ENCODE results near the gene GHITM.
"Not testable (repeated sequence)": the region's sequence is repeated elsewhere in the genome, so short reads cannot be mapped to it uniquely, and the experiment has no call there.

GHITM gene

DNA sequence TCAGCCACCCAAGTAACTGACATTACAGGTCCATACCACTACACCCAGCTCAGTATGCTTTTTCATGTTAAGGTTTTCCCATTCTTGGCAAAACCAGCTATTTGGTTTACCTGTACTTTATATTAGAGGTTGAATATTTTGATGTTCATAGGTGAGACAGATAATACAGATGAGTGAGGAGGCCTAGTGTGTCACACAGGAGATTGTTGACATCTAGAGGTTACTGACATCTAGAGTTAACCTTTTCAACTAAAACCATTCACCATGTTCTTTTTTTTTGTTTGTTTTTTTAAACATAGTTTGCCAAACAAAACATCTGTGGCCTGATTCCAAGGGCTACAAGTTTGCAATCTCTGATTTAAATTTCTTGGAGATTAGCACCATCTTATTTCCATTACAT is 8.0 kb downstream of the GHITM start:
- no peak for DNase-seq (ENCODE audit: low read depth in 1 of 2, low spot score in 1 of 2)

DNA sequence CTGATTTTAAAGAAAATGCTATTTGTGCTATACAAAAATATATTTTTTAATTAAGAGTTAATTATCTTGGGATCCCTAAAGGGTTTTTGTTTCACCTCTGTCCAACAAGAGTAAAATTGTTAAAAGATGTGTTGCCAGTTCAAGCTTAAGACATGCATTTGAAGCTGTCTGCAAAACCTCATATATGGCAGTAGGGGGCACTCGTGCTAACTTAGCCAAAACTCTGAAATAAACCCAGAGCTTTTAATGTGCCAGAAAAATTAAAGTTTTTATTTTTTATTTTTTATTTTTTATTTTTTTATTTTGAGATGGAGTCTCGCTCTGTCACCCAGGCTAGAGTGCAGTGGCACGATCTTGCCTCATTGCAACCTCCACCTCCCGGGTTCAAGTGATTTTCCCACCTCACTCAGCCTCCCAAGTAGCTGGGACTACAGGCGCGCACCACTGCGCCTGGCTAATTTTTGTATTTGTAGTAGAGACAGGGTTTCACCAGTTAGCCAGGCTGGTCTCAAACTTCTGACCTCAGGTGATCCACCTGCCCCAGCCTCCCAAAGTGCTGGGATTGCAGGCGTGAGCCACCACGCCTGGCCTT is 8.8 kb downstream of the GHITM start:
- DNase-seq (ENCODE audit: low read depth in 1 of 2, low spot score in 1 of 2), result peak in 1 of 2 donors; percentile 6

GRCh38 chr10:84149854-84150253 is 10.5 kb downstream of the GHITM start:
- no peak for DNase-seq (ENCODE audit: low read depth in 1 of 2, low spot score in 1 of 2)

DNA sequence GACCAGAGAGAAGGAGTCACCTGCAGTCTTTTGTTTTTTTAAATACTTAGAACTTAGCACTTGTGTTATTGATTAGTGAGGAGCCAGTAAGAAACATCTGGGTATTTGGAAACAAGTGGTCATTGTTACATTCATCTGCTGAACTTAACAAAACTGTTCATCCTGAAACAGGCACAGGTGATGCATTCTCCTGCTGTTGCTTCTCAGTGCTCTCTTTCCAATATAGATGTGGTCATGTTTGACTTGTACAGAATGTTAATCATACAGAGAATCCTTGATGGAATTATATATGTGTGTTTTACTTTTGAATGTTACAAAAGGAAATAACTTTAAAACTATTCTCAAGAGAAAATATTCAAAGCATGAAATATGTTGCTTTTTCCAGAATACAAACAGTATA is 13.5 kb downstream of the GHITM start:
- DNase-seq (ENCODE audit: low read depth in 1 of 2, low spot score in 1 of 2), result no peak

- no peak for DNase-seq (ENCODE audit: low read depth in 1 of 2, low spot score in 1 of 2)
Observed at GRCh38 chr10:84155521-84155920, 16.2 kb downstream of the GHITM start.

DNA sequence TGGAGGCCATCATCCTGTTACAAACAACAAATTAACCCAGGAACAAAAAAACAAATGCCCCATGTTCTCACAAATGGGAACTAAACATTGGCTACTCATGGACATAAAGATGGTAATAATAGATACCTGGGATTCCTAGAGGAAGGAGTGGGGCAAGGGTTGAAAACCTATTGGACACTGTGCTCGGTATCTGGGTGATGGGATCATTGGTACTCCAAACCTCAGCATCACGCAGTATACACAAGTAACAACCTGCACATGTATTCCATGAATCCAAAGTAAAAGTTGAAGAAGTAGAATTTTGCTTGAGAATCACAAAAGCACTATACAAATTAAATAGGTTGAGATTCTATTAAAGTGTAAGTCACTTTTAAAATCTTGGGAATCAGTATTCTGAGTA is 16.7 kb downstream of the GHITM start:
- no peak for DNase-seq (ENCODE audit: low read depth in 1 of 2, low spot score in 1 of 2)

- DNase-seq (ENCODE audit: low read depth in 1 of 2, low spot score in 1 of 2), result peak in 1 of 2 donors; percentile 12
Observed at GRCh38 chr10:84156768-84157167, 17.5 kb downstream of the GHITM start.

DNA sequence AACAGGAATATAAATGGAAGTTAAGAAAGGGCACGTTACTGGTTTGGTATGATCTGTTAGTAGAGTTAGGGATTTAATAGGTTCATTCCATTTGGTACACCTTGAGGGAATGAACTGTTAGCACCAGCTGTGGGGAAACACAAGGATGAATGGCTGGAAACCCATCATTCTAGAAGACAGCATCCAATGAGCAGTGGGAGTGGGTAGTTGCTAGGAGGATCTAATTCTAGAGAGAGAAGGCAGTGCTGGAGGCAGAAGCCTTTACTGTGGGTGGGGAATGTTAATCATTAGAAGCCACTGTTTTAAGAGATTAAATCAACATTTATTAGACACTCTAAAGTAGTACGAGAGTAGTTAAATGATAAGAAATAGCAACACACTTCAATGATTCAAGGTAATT is 18.8 kb downstream of the GHITM start:
- no peak for DNase-seq (ENCODE audit: low read depth in 1 of 2, low spot score in 1 of 2)

GRCh38 chr10:84158550-84158949 is 19.2 kb downstream of the GHITM start:
- DNase-seq (ENCODE audit: low read depth in 1 of 2, low spot score in 1 of 2), result no peak

DNA sequence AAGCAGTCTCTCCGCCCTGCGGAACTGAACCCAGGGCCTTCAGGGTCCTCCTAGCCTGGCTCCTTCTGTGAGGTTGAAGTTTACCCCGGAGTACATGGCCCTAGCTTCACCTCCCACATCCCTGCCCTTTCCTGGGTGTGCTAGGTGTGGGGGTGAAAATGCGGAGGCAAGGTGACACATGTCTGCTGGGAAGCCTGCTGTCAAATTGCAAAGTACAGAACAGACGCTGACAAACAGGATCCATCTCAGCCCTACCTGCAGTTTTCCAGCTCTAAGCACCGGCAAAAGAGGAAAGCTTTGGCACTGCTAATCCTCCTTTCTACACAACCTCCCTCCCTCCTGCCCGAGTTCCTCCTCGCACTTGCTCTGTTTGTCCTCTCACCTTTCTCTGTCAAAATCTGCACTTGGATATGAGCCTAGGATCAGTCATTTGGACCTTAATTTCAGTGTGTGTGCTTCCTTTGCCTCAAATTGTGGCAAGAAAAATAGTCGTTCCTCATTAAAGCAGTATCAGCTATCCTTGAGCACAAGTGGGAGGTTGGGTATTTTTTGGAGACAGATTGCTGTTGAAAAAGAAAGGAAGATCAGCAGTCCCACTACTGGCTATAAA is 19.9 kb downstream of the GHITM start:
- DNase-seq (ENCODE audit: low read depth in 1 of 2, low spot score in 1 of 2), result no peak

DNA sequence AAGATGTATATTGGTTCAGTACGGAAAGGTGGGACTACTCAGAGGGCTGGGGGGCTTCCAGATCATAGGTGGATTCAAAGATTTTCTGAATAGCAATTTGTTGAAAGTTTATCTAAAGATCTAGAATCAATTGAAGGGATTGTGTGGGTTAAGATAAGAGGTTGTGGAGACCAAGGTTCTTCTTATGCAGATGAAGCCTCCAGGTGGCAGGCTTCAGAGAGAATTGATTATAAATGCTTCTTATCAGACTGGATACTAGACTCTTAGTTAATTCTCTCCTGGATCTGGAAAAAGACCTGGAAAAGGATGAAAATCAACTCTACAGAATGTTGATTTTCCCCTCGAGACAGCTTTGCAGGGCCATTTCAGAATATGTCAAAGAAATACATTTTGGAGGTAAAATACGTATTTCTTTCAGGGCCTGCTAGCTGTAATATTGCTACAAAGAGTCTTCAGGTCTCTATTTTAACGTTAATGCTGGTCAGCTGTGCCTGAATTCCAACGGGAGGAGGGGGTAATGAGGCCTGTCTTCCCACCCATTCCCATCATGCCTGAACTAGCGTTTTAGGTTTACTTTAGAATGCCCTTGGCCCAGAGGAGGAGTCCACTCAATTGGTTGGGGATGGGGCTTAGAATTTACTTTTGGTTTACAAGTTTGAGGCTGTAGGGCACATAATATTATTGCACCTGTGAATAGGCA is 21.5 kb downstream of the GHITM start:
- no peak for DNase-seq (ENCODE audit: low read depth in 1 of 2, low spot score in 1 of 2)

GRCh38 chr10:84163996-84164395 is 24.7 kb downstream of the GHITM start:
- DNase-seq (ENCODE audit: low read depth in 1 of 2, low spot score in 1 of 2), result no peak

DNA sequence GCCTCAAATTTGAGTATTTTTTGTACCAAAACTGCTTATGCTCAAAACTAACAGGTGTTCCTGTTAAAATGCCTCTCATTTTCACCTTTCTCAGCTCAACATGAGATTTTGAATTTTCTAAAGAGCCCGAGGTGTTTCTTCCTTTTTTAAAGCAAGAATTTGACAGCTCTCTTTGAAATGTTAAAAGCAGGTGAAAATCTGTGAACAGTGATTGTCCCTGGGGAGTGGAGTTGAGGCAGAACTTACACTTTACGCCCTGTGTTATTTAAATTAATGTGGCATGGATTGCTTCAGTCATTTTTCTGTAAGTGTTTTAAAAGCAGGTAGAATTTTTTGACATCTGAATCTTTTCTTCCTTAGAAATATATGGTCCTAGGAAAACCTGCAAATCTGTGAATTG is 25.1 kb downstream of the GHITM start:
- DNase-seq (ENCODE audit: low read depth in 1 of 2, low spot score in 1 of 2), result no peak

GRCh38 chr10:84166620-84167288 is 27.4 kb downstream of the GHITM start:
- DNase-seq (ENCODE audit: low read depth in 1 of 2, low spot score in 1 of 2), result no peak

GRCh38 chr10:84167289-84167653 is 28.0 kb downstream of the GHITM start:
- not testable (repeated sequence) for DNase-seq (ENCODE audit: low read depth in 1 of 2, low spot score in 1 of 2)

DNA sequence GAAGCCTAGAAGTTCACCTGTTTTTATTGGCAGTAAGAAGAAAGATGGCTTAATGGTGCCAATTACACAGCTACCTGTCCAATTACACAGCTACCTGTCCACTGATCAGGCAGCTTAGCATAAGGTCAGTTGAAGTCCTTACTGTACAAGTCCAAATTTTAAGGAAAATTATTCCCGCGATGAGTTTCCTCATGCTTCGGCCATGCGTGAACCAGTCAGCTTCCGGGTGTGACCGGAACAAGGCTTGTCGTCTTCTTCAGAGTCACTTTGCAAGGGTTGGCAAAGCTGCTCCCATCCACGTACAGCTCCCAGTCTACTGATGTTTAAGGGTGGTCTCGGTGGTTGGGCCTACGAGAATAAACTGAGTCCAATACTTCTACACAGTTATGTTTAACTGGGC is 29.1 kb downstream of the GHITM start:
- DNase-seq (ENCODE audit: low read depth in 1 of 2, low spot score in 1 of 2), result not testable (repeated sequence)

GRCh38 chr10:84171237-84171636 is 31.9 kb downstream of the GHITM start:
- DNase-seq (ENCODE audit: low read depth in 1 of 2, low spot score in 1 of 2), result not testable (repeated sequence)

DNA sequence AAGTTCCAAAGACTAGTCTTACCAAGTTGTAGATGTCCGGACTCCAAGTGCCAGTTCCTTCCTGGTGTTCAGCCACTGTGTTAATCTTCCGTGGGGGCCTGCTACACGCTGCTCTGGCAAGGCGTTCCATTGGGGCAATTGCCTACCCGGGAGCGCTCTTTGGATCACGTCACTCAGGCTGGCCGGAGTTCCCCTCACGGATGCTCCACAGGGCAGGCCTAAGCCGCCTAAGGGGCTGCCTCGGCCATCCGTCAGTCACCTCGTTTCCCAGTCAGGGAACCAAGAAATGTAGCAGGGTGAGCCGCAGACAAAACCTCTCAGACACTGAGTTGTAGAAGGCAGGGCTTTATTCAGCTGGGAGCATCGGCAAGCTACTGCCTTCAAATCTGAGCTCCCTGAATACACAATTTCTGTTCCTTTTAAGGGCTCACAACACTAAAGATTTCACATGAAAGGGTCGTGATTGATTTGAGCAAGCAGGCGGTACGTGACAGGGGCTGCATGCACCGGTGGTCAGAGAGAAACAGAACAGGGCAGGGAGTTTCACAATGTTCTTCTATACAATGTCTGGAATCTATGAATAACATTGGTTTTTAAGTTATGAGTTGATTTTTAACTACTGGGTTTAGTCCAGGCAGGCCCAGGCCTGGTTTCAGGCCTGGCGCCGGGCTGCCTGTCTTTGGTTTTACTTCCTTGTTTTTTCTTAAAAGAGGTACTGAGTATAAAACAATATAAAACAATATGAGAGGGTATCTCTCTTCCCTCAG is 32.6 kb downstream of the GHITM start:
- not testable (repeated sequence) for DNase-seq (ENCODE audit: low read depth in 1 of 2, low spot score in 1 of 2)

DNA sequence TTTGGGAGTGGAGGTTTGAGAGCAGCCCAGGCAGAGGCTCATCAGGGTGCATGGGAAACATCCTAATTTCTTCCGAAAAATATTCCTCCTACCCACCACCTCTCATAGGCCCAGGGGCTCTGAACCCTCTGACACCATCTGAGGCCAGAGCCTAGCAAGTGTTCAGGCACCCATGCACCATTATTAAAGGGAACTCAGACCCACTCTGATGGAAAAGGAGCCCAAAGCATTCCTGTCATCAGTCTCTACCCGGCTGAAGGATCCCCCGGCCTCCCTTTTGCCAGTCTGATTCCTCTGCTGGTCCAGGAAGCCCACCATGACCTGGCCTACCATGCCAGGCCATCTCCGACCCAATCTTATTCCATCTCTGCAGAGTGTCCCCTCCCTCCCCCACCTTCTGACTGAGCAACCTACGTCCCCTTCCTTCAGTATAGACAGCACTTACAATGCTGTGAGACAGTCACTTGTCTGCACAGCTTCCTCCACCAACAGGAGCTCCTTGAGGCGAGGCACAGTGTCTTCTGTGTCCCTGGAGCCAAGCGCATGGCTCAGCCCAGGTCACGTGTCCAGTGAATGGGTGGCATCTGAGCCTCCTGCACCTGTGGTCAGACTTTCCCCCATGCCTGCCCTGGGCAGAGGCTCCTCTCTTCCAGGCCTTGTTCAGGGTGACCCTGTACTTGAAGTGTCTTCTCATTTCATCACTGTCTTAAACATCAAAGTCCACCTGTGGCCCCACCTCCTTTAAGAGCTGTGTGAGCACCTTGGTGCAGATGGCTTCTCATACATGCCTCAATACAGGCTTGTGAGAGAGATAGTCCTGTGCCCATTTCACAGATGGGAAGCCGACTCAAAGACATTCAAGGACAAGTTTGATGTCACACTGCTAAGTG is 33.4 kb downstream of the GHITM start:
- no peak for DNase-seq (ENCODE audit: low read depth in 1 of 2, low spot score in 1 of 2)

DNA sequence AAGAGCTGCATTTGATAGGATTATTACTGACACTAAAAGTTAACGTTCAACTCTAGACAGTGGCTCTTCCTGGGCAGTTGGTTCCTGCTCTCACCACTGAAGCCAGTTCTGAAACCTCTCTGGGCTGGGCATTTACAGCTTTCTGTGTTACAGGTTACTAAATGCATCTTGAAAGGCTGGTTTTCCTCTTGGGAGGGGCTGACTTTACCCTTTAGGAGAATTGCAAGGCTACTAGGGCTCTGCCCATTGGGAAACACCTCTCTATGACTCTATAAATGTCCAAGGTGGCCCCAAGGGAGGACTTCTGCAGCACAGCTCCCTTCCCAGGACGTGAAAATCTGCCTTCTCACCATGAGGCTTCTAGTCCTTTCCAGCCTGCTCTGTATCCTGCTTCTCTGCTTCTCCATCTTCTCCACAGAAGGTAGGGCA is 34.2 kb downstream of the GHITM start, which contains the start of gene GPR15LG:
Gene GPR15LG, plus strand, starts transcription at position 301 of the 429 bp plus-strand sequence. Its CDS starts 51 bp downstream, at position 352.
- DNase-seq (ENCODE audit: low read depth in 1 of 2, low spot score in 1 of 2), result no peak

Data from activated CD4-positive, alpha-beta T cell treated with anti-CD3 and anti-CD28 coated beads, Interleukin-2, amount 50 U/mL, for 24 hours (primary cell).